Naive thymus-derived CD4-positive, alpha-beta T cell (primary cell): Measurements from ENCODE around the gene ARHGEF33. TPM values are rescaled to one million over a fixed set of nuclear protein-coding genes. Genes with fewer than 3 reads are reported as not detected.

Source experiments
- ATAC-seq: fragments of 150-1000 bp; cut with Tn5 transposase; 2 replicates; pipeline ENCODE4 v1.10.0; 2021; ENCODE audit warnings: mild to moderate bottlenecking, moderate library complexity
- CTCF ChIA-PET: fragments of 350-600 bp; sonication (Branson Sonifier 250); formaldehyde crosslinking; loops from one replicate; lab custom pipeline; 2021; ENCODE audit warnings: antibody characterized with exemption; lab: Charles Lee
- POLR2A ChIA-PET: fragments of 350-600 bp; sonication (Branson Sonifier 250); formaldehyde crosslinking; loops from one replicate; lab custom pipeline; 2021; ENCODE audit warnings: antibody characterized with exemption, inconsistent platforms; lab: Charles Lee
- DNase-seq, 9 donors: peaks; one replicate each; pipeline versions ENCODE4 v3.0.0 to v3.0.0-alpha.2; 2020 to 2022; ENCODE audit warnings: mixed read lengths in 1 of 9
- H3K27ac ChIP-seq: one replicate; pipeline ENCODE4 v1.7.0; 2013; ENCODE audit warnings: mild to moderate bottlenecking, low read depth, low read length, moderate library complexity
- H3K27me3 ChIP-seq, 2 donors: one replicate each; pipeline ENCODE4 v1.7.0; 2013; ENCODE audit warnings: low read length in 2 of 2, mild to moderate bottlenecking in 2 of 2, moderate library complexity in 2 of 2; ENCODE audit not compliant: control insufficient read depth in 2 of 2, insufficient read depth in 2 of 2
- H3K36me3 ChIP-seq, 3 experiments: 1 replicate in 2 of 3; 2 replicates in 1 of 3; pipeline ENCODE4 v1.7.0; 2013; ENCODE audit warnings: low read length in 3 of 3, mild to moderate bottlenecking in 3 of 3, moderate library complexity in 1 of 3; ENCODE audit not compliant: insufficient read depth in 3 of 3, control insufficient read depth in 2 of 3
- H3K4me1 ChIP-seq, 2 donors: one replicate each; pipeline ENCODE4 v1.7.0; 2013; ENCODE audit warnings: low read length in 2 of 2, mild to moderate bottlenecking in 2 of 2, moderate library complexity in 1 of 2; ENCODE audit not compliant: control insufficient read depth in 2 of 2, insufficient read depth in 2 of 2
- H3K4me3 ChIP-seq: 2 replicates; pipeline ENCODE4 v1.7.0; 2013; ENCODE audit warnings: mild to moderate bottlenecking, low read length
- H3K9me3 ChIP-seq, 3 experiments: 1 replicate in 2 of 3; 2 replicates in 1 of 3; pipeline ENCODE4 v1.7.0; 2013; ENCODE audit warnings: low read length in 3 of 3; ENCODE audit not compliant: control insufficient read depth in 2 of 3
- H3K27ac Mint-ChIP-seq, 9 donors: one replicate each; pipeline ENCODE4 v1.8.0; 2020 to 2022; ENCODE audit warnings: mixed read lengths in 9 of 9, mild to moderate bottlenecking in 8 of 9, moderate library complexity in 5 of 9, inconsistent platforms in 2 of 9
- H3K27me3 Mint-ChIP-seq, 5 donors: one replicate each; pipeline ENCODE4 v1.8.0; 2021 to 2022; ENCODE audit warnings: mixed read lengths in 5 of 5, mild to moderate bottlenecking in 1 of 5
- H3K36me3 Mint-ChIP-seq, 5 donors: one replicate each; pipeline ENCODE4 v1.8.0; 2020 to 2022; ENCODE audit warnings: mixed read lengths in 5 of 5, mild to moderate bottlenecking in 3 of 5, inconsistent platforms in 1 of 5
- H3K4me1 Mint-ChIP-seq, 7 donors: one replicate each; pipeline ENCODE4 v1.8.0; 2020 to 2022; ENCODE audit warnings: mixed read lengths in 7 of 7, mild to moderate bottlenecking in 3 of 7, inconsistent platforms in 1 of 7
- H3K4me3 Mint-ChIP-seq, 10 donors: one replicate each; pipeline ENCODE4 v1.8.0; 2020 to 2022; ENCODE audit warnings: mild to moderate bottlenecking in 10 of 10, mixed read lengths in 10 of 10, moderate library complexity in 6 of 10, inconsistent platforms in 2 of 10
- H3K9me3 Mint-ChIP-seq, 11 donors: one replicate each; pipeline ENCODE4 v1.8.0; 2020 to 2022; ENCODE audit warnings: mixed read lengths in 11 of 11, mild to moderate bottlenecking in 4 of 11, inconsistent platforms in 1 of 11, moderate library complexity in 1 of 11
- intact Hi-C, 2 donors: fragments of 100-400 bp; cut with micrococcal nuclease; formaldehyde crosslinking; loops; one replicate each; pipeline ENCODE4 v1.15.1; 2023
- polyA plus RNA-seq, 2 donors: library from polyadenylated mRNA; unstranded; fragments of 300-500 nt; fragmentation: Illumina TruSeq; gene quantifications; one replicate each; pipeline ENCODE4 v1.2.3, GENCODE V29; 2021
- total RNA-seq, 6 experiments: library from RNA in 5 of 6; stranded (reverse) in 5 of 6; gene quantifications; 1 replicate in 5 of 6; 2 replicates in 1 of 6; pipeline ENCODE4 v1.2.3 and lab custom pipeline; 2021 to 2026

Gene ARHGEF33
- total and polyA plus RNA-seq, 7 experiments from 2014 or later: 0.11 to 0.84 (median 0.69) TPM; not detected in 4

GRCh38 chr2:39020383-39020782 is 130.7 kb downstream of the ARHGEF33 start:
- H3K4me3 Mint-ChIP-seq: no peak overlapping the region
- H3K27ac Mint-ChIP-seq: no peak overlapping the region
- H3K4me1 ChIP-seq: no peaks in the 10 kb centered on the region
- intact Hi-C loops: no loop called here
- H3K36me3 ChIP-seq: peaks cover 0 to 8% (median 5%) of the 10 kb centered on the region in 3 experiments
- no peaks in the 10 kb centered on the region for H3K27me3 ChIP-seq
- ATAC-seq (no peak), DNase-seq (no peak)
- H3K36me3 Mint-ChIP-seq: peaks cover 0 to 24% (median 11%) of the 10 kb centered on the region in 5 donors
- no peak overlapping the region for H3K4me3 ChIP-seq
- H3K27me3 Mint-ChIP-seq: no peaks in the 10 kb centered on the region
- CTCF ChIA-PET: interaction anchor here (0.7 kb wide), 1 partner anchor 9 kb away, joined by 3 read pairs; no protein-coding TSS in a partner anchor
- H3K4me1 Mint-ChIP-seq: peaks cover 0 to 21% (median 0%) of the 10 kb centered on the region in 7 donors
- no peaks in the 10 kb centered on the region for H3K9me3 ChIP-seq
- no peak overlapping the region for H3K27ac ChIP-seq
- H3K9me3 Mint-ChIP-seq: no peaks in the 10 kb centered on the region
- POLR2A ChIA-PET: interaction anchor here (1.0 kb wide), 1 partner anchor 24 kb away, joined by 4 read pairs; no protein-coding TSS in a partner anchor

DNA sequence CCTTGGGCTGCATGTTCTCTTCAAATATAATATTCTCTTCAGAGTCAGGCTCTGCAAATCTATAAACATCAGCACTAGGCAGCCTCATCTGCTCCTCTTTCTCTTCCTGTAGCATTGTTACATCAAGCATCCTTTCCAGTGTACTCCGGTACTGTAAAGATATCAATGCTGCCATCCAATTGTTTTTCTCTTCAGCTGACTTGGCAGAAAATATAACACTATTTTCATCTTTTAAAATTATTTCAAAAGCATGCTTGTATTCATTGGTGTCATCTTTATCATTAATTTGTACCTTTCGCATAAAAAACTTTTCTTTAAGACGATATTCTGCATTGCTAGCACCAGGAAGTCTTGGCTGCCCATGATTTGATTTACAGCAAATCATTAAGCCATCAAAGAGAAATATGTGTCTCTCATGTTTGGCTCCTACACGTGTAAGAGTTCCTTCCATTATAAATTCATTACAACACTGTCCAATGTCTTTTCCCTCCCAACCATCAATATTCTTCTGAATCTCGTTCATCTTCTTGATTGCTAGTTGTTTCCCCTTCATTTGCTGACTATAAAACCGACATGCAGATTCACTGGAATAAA is 133.1 kb downstream of the ARHGEF33 start:
- CTCF ChIA-PET: no interaction called here
- Histone ChIP-seq H3K36me3 (peaks cover 0 to 8% (median 5%) of the 10 kb centered on the region in 3 experiments), H3K9me3 (no peaks in the 10 kb centered on the region), H3K4me3 (no peak overlapping the region), H3K27me3 (no peaks in the 10 kb centered on the region), H3K27ac (no peak overlapping the region), H3K4me1 (no peaks in the 10 kb centered on the region)
- no peak for DNase-seq
- Mint-ChIP-seq H3K4me3 (no peak overlapping the region), H3K27ac (no peak overlapping the region), H3K27me3 (no peaks in the 10 kb centered on the region), H3K36me3 (peaks cover 0 to 26% (median 9%) of the 10 kb centered on the region in 5 donors), H3K9me3 (no peaks in the 10 kb centered on the region), H3K4me1 (peaks cover 0 to 15% (median 0%) of the 10 kb centered on the region in 7 donors)
- POLR2A ChIA-PET: interaction anchor here (0.6 kb wide), 1 partner anchor 1534 kb away, joined by 4 read pairs; no protein-coding TSS in a partner anchor
- intact Hi-C loops: no loop called here
- no peak for ATAC-seq

GRCh38 chr2:39023649-39024048 is 134.0 kb downstream of the ARHGEF33 start:
- Histone ChIP-seq H3K27me3 (no peaks in the 10 kb centered on the region), H3K36me3 (peaks cover 0 to 8% (median 5%) of the 10 kb centered on the region in 3 experiments), H3K9me3 (no peaks in the 10 kb centered on the region), H3K4me3 (no peak overlapping the region), H3K4me1 (no peaks in the 10 kb centered on the region), H3K27ac (no peak overlapping the region)
- no peak overlapping the region for H3K27ac Mint-ChIP-seq
- POLR2A ChIA-PET: no interaction called here
- CTCF ChIA-PET: no interaction called here
- peaks cover 0 to 24% (median 9%) of the 10 kb centered on the region in 5 donors for H3K36me3 Mint-ChIP-seq
- H3K4me1 Mint-ChIP-seq: peaks cover 0 to 12% (median 0%) of the 10 kb centered on the region in 7 donors
- no peak for DNase-seq
- H3K4me3 Mint-ChIP-seq: no peak overlapping the region
- ATAC-seq: no peak
- H3K27me3 Mint-ChIP-seq: no peaks in the 10 kb centered on the region
- H3K9me3 Mint-ChIP-seq: no peaks in the 10 kb centered on the region
- intact Hi-C loops: no loop called here

GRCh38 chr2:39024833-39025232 is 135.2 kb downstream of the ARHGEF33 start:
- Mint-ChIP-seq H3K4me3 (no peak overlapping the region), H3K9me3 (no peaks in the 10 kb centered on the region), H3K27ac (no peak overlapping the region), H3K27me3 (no peaks in the 10 kb centered on the region), H3K36me3 (peaks cover 0 to 19% (median 9%) of the 10 kb centered on the region in 5 donors), H3K4me1 (peaks cover 0 to 6% (median 0%) of the 10 kb centered on the region in 7 donors)
- Histone ChIP-seq H3K27me3 (no peaks in the 10 kb centered on the region), H3K4me1 (no peaks in the 10 kb centered on the region), H3K9me3 (no peaks in the 10 kb centered on the region), H3K36me3 (peaks cover 0 to 8% (median 5%) of the 10 kb centered on the region in 3 experiments), H3K27ac (no peak overlapping the region), H3K4me3 (no peak overlapping the region)
- POLR2A ChIA-PET: interaction anchor here (0.6 to 0.7 kb wide), 2 partner anchors 100 to 1629 kb away, joined by 4 to 7 read pairs; no protein-coding TSS in a partner anchor
- intact Hi-C loops: no loop called here
- CTCF ChIA-PET: no interaction called here
- DNase-seq (no peak), ATAC-seq (no peak)

Other genes with a start within 250 kb of the ARHGEF33 start
- 10 to 100 TPM in 4 of 5 experiments, 1 to 10 TPM in 1; 4.3 to 52.5 (median 14.4) TPM for gene GALM, start 223.8 kb upstream of the ARHGEF33 start, total RNA-seq
- gene GALM, start 223.8 kb upstream of the ARHGEF33 start, polyA plus RNA-seq: 10 to 100 TPM; 14.7 to 17.5 TPM
- 100 to 1,000 TPM; 259 to 503 (median 310) TPM for gene SRSF7, start 138.5 kb upstream of the ARHGEF33 start, total RNA-seq
- 100 to 1,000 TPM; 197 to 224 TPM for gene SRSF7, start 138.5 kb upstream of the ARHGEF33 start, polyA plus RNA-seq
- 10 to 100 TPM in 3 of 5 experiments, 1 to 10 TPM in 2; 4.0 to 16.6 (median 13.7) TPM for gene GEMIN6, start 111.7 kb upstream of the ARHGEF33 start, total RNA-seq
- 10 to 100 TPM; 11.2 to 11.4 TPM for gene GEMIN6, start 111.7 kb upstream of the ARHGEF33 start, polyA plus RNA-seq
- 10 to 100 TPM; 12.9 to 19.8 (median 18.9) TPM for gene DHX57, start 13.9 kb upstream of the ARHGEF33 start, total RNA-seq
- gene DHX57, start 13.9 kb upstream of the ARHGEF33 start, polyA plus RNA-seq: 1 to 10 TPM; 8.8 TPM
- 1 to 10 TPM; 1.5 to 2.7 (median 2.1) TPM for gene MORN2, start 13.9 kb upstream of the ARHGEF33 start, total RNA-seq
- 1 to 10 TPM; 6.6 to 9.5 TPM for gene MORN2, start 13.9 kb upstream of the ARHGEF33 start, polyA plus RNA-seq
- 100 to 1,000 TPM in 1 of 5 experiments, 10 to 100 TPM in 4; 34.6 to 323 (median 55.5) TPM for gene SOS1, start 231.2 kb downstream of the ARHGEF33 start, total RNA-seq
- 1 to 10 TPM; 6.3 to 8.4 TPM for gene SOS1, start 231.2 kb downstream of the ARHGEF33 start, polyA plus RNA-seq